IPS DF 4.7 (cell line): ENCODE measurements around the gene MRPS6.

Experiments
- DNase-seq: peaks from one replicate; pipeline ENCODE4 v3.0.0-alpha.2; 2013; ENCODE audit warnings: low spot score; ENCODE audit errors: extremely low read depth

MRPS6 gene

DNA sequence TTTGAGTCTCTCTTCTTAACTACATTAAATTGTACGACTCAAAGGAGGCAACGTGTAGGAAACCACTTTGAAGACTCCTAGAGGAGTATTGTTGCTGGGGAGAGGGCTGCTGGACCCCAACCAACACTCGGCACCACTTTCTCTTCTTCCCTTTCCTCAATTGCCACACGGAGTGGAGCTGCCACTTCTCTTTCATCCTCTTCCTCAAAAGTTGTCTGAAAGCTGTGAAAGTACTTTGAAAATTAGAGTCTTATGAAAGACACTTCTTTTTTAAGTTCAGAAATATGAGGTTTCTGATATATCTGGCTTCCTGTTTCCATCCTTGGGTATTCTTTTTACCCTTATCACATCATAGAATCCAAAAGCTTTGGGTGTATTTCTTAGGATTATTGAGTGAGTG lies 59.5 kb downstream of the MRPS6 start:
- no peak for DNase-seq

DNA sequence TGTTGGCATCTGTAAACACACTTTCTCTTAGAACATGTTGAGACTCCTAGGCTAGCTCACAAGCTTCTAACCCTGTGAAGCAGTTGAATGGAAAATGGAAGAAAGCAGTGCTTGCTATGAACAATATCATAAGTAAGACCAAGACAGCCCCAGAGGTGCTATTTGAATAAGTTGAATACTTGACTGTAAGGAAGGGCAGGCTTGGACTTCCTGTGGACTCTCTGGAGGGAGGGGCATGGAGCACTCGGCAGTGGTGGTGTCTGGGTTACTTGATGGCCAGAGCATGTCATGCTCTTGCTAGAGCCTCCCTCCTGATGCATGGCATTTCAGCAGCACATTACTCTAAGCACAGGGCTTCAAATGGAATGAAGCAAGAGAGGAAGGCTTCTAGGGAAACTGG lies 60.0 kb downstream of the MRPS6 start:
- no peak for DNase-seq

DNA sequence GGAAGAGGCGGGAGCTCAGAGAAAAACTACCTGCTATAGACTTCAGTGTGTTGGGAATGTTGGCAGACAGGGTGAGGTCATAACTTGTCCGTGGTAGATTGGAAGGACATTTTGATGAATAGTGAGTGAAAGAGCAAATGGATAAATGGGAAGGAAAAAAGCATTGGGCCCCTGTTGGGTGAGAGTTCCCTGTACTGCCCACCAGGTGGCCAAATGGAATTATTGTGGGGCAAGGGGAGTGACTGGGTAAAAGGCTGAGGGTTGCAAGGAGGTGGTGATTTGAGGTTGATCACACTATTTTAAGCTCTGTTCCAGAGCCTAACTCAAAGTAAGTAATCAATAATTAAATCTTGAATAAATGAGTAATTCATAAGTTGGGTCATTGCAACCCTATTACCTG lies 60.4 kb downstream of the MRPS6 start:
- DNase-seq = no peak

DNA sequence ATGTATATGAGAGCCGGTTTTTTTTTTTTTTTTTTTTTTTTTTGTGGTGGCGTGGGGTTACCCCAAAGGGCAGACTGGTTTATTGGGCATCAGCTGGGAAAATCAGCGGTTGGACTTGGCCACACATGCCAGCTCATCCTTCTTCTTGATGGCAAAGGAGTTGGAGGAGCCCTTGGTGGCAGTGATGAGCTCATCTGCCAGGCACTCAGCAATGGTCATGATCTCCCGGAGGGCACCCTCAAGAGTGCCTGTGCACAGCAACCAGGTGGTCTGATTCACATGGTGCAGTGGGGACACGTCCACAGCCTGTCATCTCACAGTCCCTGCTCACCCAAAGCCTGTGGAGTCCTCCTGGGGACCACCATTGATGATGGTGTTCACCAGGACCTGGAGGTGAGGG lies 62.0 kb downstream of the MRPS6 start:
- no peak for DNase-seq

DNA sequence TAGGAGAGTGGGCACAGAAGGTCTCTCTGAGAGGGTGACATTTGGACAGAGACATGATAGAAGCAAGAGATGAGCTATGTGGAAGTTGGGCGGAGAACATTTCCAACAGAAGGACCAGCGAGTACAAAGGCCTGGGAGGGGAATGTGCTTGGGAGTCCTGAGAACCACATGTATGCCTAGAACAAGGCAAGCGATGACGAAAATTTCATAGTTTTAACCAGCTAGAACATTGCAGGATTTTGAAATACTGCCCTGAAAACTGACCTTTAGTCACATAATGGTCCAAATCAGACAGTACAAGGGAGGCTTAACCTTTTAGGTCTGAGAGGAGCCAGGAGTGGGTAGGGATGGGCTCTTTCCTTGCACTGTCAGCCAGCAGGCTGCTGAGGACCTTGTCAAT lies 68.0 kb downstream of the MRPS6 start:
- DNase-seq = no peak

DNA sequence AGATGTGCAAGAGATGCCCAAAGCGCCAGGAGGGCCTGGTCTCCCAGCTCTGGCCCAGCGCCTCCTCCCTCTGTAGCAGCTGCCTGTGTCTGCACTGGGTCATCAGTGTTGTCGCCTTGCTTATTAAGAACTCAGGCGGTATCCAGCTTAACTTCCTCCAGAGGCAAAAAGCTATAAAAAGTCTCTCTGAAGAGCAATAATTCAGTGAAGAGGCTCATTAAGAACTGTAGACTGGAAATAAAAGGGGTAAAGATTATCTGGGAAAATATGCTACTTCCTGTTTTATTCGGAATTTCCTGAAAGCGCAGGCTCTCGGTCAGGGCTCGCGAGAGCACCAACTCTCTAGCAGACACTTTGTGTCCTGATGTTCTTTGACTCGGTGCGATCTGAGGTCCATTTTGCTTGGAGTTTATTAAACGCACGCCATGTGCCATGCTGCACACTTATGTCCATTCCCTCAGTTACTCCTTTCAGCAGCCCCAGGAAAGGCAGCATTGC lies 70.4 kb downstream of the MRPS6 start:
- DNase-seq = no peak

DNA sequence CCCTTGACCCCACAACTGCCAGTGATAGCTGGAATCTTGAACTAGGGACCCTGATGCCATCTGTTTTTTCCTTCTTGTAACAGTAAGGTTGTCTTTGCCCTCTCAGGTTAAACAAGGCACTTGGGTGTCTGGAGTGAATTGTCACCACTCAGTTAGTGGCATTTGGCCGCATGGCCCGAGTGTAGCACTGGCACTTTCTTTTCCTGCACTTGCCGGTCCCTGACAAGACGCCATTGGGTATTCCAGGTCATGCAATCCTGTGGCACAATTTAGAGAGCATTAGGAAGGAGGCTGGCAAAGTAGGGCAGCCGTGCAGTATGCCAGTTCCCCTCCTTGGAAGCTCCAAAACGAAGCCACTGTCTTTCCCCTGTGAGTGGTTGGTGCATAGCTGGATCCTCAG lies 70.8 kb downstream of the MRPS6 start:
- no peak for DNase-seq

DNA sequence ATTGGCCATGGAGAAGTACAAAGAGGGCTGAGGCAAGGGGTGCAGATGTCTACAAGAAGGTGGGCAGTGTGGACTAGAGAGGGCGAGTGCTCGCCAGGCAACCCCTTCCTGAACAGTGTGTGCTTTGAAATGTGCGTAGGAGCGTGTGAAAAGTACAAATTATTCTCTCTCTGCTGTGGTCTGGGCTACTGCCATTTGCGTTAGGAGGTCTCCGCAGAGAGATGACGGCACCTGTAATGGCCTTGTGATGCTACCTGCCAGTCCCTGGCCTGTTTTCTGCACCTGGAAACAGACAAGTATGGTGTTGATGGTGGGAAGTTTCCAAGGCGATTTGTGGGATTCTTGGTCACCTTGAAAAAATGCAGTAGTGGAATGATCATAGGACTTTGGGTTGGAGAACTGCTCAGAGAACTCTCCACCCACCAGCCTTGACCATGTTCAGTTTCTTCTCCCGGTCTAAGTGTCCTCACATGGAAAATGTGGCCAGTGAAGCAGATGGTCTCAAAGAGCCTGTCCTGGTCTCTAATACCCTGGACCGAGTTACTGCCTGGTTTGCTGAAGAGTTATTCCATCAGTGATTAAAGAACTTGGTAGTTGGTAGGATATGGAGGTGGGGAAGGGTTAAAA lies 74.5 kb downstream of the MRPS6 start:
- no peak for DNase-seq

DNA sequence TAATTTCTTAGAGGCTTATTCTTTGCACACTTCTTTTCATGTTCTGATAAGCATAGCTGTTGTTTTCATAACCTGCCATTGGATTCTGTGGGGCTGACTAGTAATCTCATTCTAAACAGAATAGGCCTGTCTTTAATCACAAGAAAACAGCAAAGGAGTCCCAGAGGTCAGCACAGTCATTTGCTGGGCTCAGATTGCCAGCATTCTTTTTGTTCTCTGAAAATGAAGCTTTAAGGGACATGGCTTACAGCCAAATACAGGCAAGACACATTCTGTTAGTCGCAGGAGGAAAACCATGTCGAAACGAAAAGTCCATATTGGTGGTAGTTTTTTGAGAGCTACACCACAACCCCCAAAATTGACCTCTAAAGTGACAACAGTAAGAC lies 75.0 kb downstream of the MRPS6 start:
- no peak for DNase-seq

DNA sequence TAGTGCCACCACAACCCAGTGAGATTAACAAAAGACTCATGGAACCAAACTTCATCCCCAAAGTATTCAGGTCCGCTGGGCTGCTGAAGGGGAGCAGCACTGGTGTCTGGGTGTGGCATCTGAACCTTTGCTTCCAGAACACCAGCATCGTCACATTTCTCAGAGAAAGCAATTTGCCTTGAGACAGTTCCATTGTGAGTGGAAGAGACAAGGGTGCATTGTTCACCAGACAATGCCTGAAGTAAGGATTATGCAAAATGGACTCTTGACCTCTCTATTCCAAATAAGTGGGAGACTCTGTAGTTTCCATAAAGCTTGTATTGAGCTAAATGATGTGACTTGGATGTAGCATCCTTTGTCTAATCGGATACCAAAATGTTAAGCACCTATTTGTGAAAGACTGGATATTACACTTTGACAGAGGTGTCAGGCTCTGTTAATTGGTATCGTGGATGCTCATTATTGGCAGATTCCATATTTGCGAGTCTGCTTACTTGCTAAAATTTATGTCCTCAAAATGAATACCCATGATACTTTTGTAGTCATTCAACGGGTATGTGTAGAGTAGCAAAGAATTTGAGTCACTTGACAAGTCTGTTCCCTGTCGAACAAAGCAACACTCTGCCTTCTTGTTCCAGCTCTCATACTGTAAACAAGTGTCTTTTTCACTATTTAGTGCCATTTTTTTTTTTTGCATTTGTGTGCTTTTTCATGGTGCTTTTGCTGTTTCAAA lies 75.6 kb downstream of the MRPS6 start:
- DNase-seq = no peak

DNA sequence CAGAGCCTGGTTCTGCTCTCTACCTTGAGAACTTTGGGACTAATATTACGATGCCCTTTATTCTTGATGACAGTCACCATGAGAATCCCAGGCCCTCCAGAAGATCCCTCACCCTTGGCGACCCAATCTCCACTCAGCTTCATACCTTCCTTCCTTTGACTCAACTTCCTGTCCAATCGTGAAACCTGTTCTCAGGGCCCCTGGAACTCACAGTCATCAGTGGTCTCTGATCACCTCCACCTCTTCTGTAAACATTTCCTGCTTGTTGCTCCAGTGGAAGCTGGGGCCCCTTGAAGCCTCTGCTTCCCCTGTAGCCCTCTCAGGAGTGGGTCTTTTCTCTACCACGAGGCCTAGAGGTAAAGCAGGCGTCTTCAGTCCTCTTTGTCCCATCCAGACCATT lies 79.1 kb downstream of the MRPS6 start:
- DNase-seq = no peak

DNA sequence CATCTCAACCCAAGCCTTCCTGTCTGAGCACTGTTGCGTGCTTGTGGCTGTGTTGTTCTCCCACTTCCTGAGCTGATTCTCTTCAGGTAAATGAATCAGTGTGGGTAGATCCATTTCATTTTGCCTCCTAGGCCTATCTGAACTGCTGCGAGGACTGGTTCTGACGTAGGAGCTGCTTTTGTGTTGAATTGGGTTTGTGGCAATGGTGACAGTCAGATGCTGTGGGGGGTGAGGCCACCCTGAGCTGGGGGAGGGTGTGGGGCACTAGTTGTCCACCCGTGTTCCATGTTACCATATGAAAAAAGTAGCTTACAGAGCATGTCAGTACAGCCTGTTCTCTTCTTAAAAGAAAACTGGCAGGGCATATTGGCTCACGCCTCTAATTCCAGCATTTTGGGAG lies 81.5 kb downstream of the MRPS6 start:
- DNase-seq = no peak

DNA sequence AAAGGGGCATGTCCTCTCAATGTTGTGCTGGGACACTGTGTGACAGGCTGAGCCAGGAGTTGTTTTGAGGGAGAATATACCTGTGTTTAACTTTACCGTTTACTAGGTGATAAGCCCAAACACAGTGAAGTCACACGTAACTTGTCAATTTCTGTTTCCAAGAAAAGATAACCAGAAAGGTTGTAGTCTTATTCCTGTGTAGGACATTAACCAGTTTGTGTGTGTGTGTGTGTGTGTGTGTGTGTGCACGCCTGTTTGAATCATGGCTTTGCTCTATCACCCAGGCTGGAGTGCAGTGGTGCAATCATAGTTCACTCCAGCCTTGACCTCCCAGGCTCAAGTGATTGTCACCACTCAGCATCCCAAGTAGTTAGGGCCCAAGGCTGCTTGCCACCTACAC lies 83.6 kb downstream of the MRPS6 start:
- no peak for DNase-seq

DNA sequence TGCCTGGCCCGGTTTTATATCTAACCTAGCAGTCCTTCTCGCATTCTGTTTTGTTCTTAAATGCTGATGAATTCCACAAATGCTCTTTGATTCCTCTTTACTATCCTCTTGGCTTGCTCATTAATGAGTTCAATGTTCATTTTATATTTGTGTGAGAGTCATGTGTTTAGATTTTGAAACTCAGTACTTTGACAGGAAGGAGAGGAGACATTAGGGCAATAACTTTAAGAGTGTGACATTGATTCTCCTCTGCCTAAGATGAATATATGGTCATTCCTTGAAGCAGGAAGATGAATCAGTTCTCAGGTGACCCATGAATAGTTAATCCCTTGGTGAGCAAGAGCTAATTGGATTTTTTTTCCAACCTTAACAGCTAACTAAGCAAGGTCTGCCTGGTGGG lies 84.1 kb downstream of the MRPS6 start:
- DNase-seq = no peak

DNA sequence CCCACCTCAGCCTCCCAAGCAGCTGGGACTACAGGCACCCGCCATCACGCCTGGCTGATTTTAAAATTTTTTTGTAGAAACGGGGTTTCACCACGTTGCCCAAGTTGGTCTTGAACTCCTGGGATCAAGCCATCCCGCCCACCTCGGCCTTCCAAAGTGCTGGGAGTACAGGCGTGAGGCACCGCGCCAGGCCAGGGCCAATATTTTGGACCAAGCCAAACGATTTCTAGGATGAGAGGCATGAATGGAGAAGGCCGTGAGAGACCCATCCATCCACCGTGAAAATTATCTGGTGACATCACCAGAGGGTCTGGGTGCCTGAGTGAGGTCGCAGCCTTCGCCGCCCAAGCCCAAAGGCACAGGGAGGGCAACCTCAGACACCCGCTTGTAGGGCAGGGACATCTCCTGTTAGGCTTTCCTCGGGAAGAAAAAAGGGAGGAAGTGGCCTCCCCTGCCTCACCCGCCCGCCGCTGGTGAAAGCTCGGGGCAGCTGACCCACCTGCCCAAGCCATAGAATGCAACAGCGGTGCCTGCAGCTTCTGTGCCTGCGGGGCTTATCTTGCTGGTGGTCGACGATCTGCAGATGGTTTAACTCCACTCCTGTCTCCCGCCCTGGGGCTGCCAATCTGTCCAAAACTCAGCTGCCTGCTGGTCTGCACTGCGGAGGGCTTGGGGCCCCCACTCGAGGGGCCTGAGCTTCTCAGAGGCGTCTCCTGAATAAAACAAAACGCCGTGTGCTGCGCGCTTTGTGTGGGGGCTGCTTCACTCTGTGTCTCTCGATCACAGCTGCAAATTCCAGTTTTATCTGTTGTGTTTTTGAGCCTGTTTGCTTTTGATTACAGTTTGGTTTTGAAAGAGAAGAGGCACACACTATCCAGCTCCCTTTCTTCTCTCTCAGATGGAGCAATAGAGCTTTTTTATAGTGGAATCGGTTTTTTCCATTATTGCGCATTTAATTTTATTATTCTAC lies 85.8 kb downstream of the MRPS6 start:
- no peak for DNase-seq

DNA sequence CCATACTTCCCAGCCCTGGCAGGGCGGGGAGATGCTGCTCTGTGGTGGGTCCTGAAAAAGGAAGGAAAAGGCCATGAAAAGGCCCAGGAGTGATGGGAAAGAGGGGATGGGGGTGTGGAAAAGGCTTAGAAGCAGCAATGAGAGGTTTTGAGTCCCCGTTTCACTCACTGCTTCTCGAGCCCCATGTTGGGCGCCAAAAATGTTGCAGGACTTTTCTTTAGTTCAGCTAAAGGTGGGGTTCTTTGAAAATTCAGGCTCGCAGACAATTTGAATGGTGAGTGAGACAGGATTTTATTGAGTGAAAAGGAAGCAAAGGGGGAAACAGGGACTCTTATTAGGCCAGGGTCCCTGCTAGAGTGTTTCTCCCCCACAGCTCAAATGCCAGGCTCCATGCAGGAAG lies 93.1 kb downstream of the MRPS6 start:
- DNase-seq = no peak

DNA sequence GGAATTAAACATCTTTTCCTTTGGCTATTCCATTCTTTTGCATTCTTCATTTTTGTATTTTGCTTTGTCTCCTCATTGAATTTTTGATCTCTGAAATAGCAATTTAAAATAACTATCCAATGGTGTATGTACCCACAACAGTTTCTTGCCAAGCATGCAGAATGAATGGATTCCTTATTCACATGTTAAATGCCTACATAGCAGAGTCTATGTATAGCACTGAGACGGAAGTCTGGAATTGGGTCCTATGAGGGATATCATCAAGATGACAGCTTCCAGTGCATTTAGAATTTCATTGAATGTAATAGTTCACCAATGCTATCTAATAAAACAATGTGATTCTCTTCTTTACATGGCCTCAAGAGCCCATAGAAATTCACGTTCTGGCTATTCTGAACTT lies 97.5 kb downstream of the MRPS6 start:
- DNase-seq = no peak

DNA sequence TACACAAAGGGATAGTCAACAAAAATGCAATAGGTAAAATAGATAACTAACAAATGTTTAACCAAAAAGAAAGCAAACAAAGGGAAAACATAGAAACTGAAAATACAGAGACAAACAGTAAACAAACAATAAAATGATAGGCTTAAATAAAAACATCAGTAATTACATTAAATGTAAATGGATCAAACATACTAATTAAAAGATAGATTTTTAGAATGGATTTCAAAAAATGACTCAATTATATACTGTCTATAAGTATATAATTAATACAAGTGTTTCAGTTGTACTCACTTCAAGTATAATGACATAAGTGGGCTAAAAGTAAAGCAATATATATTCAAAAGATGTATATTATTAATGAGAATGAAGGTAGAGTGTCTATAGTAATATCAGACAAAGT lies 101.1 kb downstream of the MRPS6 start:
- DNase-seq = no peak

DNA sequence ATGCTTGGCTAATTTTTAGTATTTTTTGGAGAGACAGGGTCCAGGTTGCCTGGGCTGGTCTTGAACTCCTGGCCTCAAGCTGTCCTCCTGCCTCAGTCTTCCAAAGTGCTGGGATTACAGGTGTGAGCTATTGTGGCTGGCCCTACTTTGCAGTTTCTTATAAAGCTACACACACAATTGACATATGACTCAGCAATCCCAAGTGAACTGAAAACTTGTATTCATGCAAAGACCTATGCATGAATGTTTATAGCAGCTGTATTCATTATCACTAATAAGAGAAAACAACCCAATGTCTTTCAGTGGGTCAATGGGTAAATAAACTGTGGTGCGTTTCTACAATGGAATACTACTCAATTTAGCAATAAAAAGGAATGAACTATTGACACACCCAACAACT lies 103.1 kb downstream of the MRPS6 start:
- no peak for DNase-seq

DNA sequence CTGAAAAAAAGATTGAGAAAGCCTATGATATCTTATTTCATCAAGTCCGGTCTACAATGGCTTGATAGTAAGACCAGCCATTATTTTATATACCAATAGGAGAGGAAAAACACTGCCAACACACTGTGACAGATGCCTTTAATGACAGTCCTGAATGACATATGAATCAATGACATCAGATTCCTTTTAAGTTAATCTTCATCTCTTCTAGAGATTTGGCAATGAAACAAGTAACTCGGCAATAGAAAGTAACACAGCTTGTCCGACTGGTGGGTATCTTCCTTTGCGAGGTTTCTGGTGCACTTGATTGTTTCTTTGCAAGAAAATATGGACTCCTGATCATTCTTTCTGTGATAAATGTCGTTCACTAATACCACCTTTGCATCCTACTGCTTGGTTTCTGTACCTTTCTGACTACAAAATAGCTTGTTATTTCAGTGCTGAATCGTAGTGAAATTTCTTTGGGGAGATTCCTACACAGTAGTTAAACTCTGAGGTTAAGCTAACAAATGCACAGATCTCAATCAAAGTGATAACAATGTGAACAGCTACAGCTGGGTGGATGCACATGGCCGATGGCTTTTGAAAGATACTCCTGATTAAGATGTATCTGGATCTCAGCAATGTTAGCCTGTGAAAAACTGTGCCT lies 104.7 kb downstream of the MRPS6 start:
- DNase-seq = no peak

DNA sequence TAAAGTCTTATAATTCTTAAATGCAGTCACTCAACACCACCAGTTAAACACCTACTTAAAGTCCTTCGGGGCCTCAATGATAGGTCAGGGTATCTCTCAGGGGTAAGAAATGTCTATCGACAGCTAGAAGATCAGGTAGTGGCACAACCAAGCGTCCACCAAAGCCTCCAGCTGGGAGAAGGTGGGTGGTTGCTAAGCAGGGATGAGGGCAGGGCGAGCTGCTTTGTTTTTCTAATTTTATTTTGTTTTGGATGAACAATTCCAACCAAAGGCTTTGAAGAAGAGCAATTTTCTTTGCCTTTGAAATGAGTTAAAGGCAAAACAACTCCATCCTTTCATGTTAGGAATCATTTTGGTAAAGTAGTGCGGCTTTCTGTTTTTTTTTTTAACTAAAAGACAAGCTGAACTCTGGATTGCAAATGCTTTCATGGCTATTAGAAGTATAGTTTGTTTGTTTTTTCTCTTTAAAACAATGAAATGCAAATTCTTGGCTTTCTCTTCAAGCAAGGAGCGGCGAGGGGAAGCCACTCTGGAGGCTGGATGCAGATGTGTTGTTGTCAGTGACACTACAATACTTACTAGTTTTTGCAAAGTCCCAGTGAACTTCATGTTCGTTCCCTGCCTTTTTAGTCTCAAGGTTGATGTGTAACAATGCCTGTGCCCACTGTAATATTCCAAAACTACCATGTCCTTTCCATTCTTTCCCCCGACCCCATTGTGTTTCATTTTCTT lies 106.0 kb downstream of the MRPS6 start:
- DNase-seq = no peak
